Keratinocyte (primary cell): ENCODE measurements around the gene GOLM1. TPM values are rescaled to one million over a fixed set of nuclear protein-coding genes. Genes with fewer than 3 reads are reported as not detected.

Experiments used
- DNase-seq: peaks from one replicate; pipeline ENCODE4 v3.0.0-alpha.2; 2011; ENCODE audit warnings: low read depth, missing footprints, low spot score
- FAIRE-seq: peaks from 2 replicates; lab custom pipeline; 2011; peaks lifted over from hg19 to GRCh38; lab: Jason Lieb, UNC
- H2AFZ ChIP-seq: 2 replicates; pipeline ENCODE4 v1.6.0; 2012; ENCODE audit warnings: low read length, control low read depth, inconsistent platforms; ENCODE audit not compliant: control insufficient read depth
- H3K27ac ChIP-seq: 2 replicates; pipeline ENCODE4 v1.5.1; 2011; ENCODE audit warnings: low read length; ENCODE audit not compliant: control insufficient read depth, insufficient read depth
- H3K27me3 ChIP-seq: 3 replicates; pipeline ENCODE4 v1.6.0; 2011; ENCODE audit warnings: low read length; ENCODE audit not compliant: control insufficient read depth, insufficient read depth; ENCODE audit errors: extremely low read depth
- H3K36me3 ChIP-seq, 2 experiments: 2 replicates in 1 of 2; 3 replicates in 1 of 2; pipeline ENCODE4 v1.5.1; 2011; ENCODE audit warnings: low read length in 2 of 2, mild to moderate bottlenecking in 1 of 2; ENCODE audit not compliant: control insufficient read depth in 2 of 2, insufficient read depth in 2 of 2; ENCODE audit errors: extremely low read depth in 1 of 2
- H3K4me1 ChIP-seq: 3 replicates; pipeline ENCODE4 v1.5.1; 2011; ENCODE audit warnings: low read length; ENCODE audit not compliant: control insufficient read depth, insufficient read depth; ENCODE audit errors: extremely low read depth
- H3K4me2 ChIP-seq: 3 replicates; pipeline ENCODE4 v1.6.0; 2011; ENCODE audit warnings: low read depth, low read length; ENCODE audit not compliant: control insufficient read depth, insufficient read depth; ENCODE audit errors: extremely low read depth
- H3K4me3 ChIP-seq, 3 experiments: fragments of 200-600 bp in 1 of 3; sonication (generic) in 1 of 3; 2 replicates in 2 of 3; 3 replicates in 1 of 3; pipeline ENCODE4 v1.5.1; 2011 to 2016; ENCODE audit warnings: low read length in 3 of 3, mild to moderate bottlenecking in 3 of 3, control low read depth in 2 of 3, inconsistent platforms in 1 of 3, low read depth in 1 of 3, mixed read lengths in 1 of 3, mixed run types in 1 of 3, moderate library complexity in 1 of 3; ENCODE audit not compliant: control insufficient read depth in 2 of 3, insufficient read depth in 2 of 3; ENCODE audit errors: extremely low read depth in 1 of 3
- H3K79me2 ChIP-seq: 2 replicates; pipeline ENCODE4 v1.6.0; 2012; ENCODE audit warnings: low read length; ENCODE audit not compliant: control insufficient read depth, insufficient read depth
- H3K9ac ChIP-seq: 3 replicates; pipeline ENCODE4 v1.6.0; 2011; ENCODE audit warnings: low read length; ENCODE audit not compliant: control insufficient read depth, insufficient read depth; ENCODE audit errors: extremely low read depth
- H3K9me1 ChIP-seq: 3 replicates; pipeline ENCODE4 v1.6.0; 2011; ENCODE audit warnings: low read length; ENCODE audit not compliant: control insufficient read depth, insufficient read depth; ENCODE audit errors: extremely low read depth
- H3K9me3 ChIP-seq: 2 replicates; pipeline ENCODE4 v1.5.1; 2012; ENCODE audit warnings: low read depth, low read length; ENCODE audit not compliant: control insufficient read depth
- H4K20me1 ChIP-seq: 3 replicates; pipeline ENCODE4 v1.6.0; 2011; ENCODE audit warnings: low read length; ENCODE audit not compliant: control insufficient read depth, insufficient read depth; ENCODE audit errors: extremely low read depth
- EZH2 ChIP-seq: IDR thresholded peaks from one replicate; pipeline ENCODE4 v1.6.1; 2012; ENCODE audit warnings: inconsistent platforms, mild to moderate bottlenecking, low read length, moderate library complexity
- dilution Hi-C: fragments of 300-500 bp; cut with MboI; formaldehyde crosslinking; loops from one replicate; pipeline ENCODE4 v1.7.0; 2020; ENCODE audit warnings: low sequenced_read_pairs; ENCODE audit not compliant: extremely low pct_ligation_motif_present
- polyA plus RNA-seq, 5 experiments: library from polyadenylated mRNA; depleted of rRNA in 3 of 5; stranded (reverse) in 3 of 5; stranded (forward) in 1 of 5; unstranded in 1 of 5; fragments of >200 nt; gene quantifications; 1 replicate in 1 of 5; 2 replicates in 3 of 5; 3 replicates in 1 of 5; pipeline versions ENCODE4 v1.2.1 to v1.2.3, GENCODE V29; 2011 to 2012; ENCODE audit warnings: missing spikeins in 2 of 5, low read depth in 1 of 5, low replicate concordance in 1 of 5
- TF ChIP-seq, protein P1 (sequence below), 3 experiments: IDR thresholded peaks in 1 of 3; conservative IDR thresholded peaks in 1 of 3; optimal IDR thresholded peaks in 1 of 3; 2 replicates in 2 of 3; 3 replicates in 1 of 3; pipeline versions ENCODE3 to v1.5.1; 2011; ENCODE audit warnings: low read length in 3 of 3, mild to moderate bottlenecking in 3 of 3, moderate library complexity in 2 of 3, control low read depth in 1 of 3, inconsistent platforms in 1 of 3; ENCODE audit not compliant: insufficient read depth in 2 of 3; ENCODE audit errors: extremely low read depth in 1 of 3

The GOLM1 gene
- polyA plus RNA-seq, 1 donor (not counting 4 experiments of a cell fraction or from before 2014, with no cell fraction given) = 17.3 TPM

DNA sequence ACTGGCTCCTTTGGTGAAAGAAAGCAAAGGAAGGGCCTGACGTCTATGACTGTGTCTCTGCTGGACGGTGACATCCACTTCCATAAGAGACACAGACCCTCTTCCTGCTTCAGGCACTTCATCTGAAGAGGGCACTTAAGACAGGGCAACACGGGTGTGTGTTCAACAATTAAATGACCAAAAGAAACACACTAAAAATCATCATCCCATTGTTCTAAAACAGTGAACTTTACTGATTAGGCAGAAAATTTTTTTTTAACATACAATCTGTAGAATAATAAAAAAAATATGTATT, 58.5 kb downstream of the GOLM1 start:
- Histone ChIP-seq H3K9ac (no peak overlapping the region), H3K36me3 (peaks cover 0 to 10% of the 10 kb centered on the region in 2 experiments), H3K79me2 (no peaks in the 10 kb centered on the region), H3K27me3 (no peaks in the 10 kb centered on the region), H3K4me1 (peaks cover 3% of the 10 kb centered on the region), H3K4me3 (no peak overlapping the region), H3K9me1 (no peaks in the 10 kb centered on the region), H4K20me1 (no peaks in the 10 kb centered on the region), H2AFZ (no peak overlapping the region), H3K9me3 (no peaks in the 10 kb centered on the region), H3K27ac (no peak overlapping the region), H3K4me2 (no peak overlapping the region)
- dilution Hi-C loops = no loop called here
- TF ChIP-seq, protein P1, sequence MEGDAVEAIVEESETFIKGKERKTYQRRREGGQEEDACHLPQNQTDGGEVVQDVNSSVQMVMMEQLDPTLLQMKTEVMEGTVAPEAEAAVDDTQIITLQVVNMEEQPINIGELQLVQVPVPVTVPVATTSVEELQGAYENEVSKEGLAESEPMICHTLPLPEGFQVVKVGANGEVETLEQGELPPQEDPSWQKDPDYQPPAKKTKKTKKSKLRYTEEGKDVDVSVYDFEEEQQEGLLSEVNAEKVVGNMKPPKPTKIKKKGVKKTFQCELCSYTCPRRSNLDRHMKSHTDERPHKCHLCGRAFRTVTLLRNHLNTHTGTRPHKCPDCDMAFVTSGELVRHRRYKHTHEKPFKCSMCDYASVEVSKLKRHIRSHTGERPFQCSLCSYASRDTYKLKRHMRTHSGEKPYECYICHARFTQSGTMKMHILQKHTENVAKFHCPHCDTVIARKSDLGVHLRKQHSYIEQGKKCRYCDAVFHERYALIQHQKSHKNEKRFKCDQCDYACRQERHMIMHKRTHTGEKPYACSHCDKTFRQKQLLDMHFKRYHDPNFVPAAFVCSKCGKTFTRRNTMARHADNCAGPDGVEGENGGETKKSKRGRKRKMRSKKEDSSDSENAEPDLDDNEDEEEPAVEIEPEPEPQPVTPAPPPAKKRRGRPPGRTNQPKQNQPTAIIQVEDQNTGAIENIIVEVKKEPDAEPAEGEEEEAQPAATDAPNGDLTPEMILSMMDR (optimal IDR thresholded peaks at IDR 0.05 in 1 of 3, IDR thresholded peaks at IDR 0.05 in 1 of 3, conservative IDR thresholded peaks at IDR 0.05 in 1 of 3; ENCODE audit: extremely low read depth in 1 of 3, insufficient read depth in 2 of 3, low read length in 3 of 3) = no peak
- no peak for TF ChIP-seq EZH2
- FAIRE-seq = no peak
- no peak for DNase-seq

DNA sequence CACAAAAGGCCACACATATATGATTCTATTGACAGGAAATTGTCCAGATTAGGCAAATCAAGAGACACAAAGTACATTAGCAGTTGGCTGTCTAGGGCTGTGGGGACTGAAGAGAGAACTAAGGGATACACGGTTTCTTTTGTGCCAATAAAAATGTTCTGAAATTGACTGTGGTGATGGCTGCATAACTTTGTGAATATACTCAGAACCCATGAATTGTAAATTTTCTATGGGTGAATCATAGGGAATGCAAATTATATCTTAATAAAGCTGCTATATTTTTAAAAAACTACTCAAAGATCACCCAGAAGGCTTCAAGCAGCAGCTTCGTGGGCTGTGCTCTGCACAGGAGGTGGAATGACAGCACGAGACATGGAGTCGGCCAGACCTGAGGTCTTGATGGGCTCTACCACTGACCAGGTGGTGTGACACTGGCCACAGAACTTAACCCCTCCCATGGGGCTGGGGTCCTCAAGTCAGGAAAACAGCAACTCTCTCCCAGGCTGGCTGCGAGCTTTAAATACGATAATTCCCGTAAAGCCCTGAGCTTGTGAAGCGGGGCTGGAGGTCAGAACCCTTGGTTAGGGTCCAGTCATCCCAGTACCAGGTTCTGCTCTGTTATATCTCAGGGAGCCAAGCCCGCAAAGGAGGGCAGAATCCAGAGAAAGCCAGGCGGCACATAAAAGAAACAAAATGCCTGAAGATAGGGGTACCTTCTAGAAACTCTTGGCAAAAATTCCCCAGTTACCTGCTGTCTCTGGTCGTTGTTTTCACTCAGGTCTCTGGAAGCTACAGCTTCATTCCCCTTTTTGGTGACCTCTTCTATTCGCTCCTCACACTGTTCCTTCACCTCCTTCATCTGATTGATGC, 59.1 kb downstream of the GOLM1 start:
- Histone ChIP-seq H3K36me3 (peaks cover 0 to 10% of the 10 kb centered on the region in 2 experiments), H3K9me1 (no peaks in the 10 kb centered on the region), H3K9ac (no peak overlapping the region), H3K4me3 (no peak overlapping the region), H3K9me3 (no peaks in the 10 kb centered on the region), H2AFZ (no peak overlapping the region), H3K4me2 (no peak overlapping the region), H3K79me2 (no peaks in the 10 kb centered on the region), H3K27me3 (no peaks in the 10 kb centered on the region), H3K27ac (no peak overlapping the region), H3K4me1 (peaks cover 3% of the 10 kb centered on the region), H4K20me1 (no peaks in the 10 kb centered on the region)
- no peak for TF ChIP-seq EZH2
- TF ChIP-seq, protein P1 (optimal IDR thresholded peaks at IDR 0.05 in 1 of 3, IDR thresholded peaks at IDR 0.05 in 1 of 3, conservative IDR thresholded peaks at IDR 0.05 in 1 of 3; ENCODE audit: extremely low read depth in 1 of 3, insufficient read depth in 2 of 3, low read length in 3 of 3) = no peak
- DNase-seq (no peak), FAIRE-seq (no peak)
- dilution Hi-C loops = no loop called here
